Ovary (tissue), 9 donors: ENCODE measurements around the gene TRPV4. TPM values are rescaled to one million over a fixed set of nuclear protein-coding genes. Genes with fewer than 3 reads are reported as not detected.
A peak's percentile ranks its signal among the peaks of the same experiment; 100 is the strongest.

Experiments used
- DNase-seq, 5 donors: peaks; one replicate each; pipeline ENCODE4 v3.0.0-alpha.2; 2019 to 2020
- H3K27ac ChIP-seq, 2 donors: fragments of 200-600 bp; one replicate each; pipeline versions ENCODE4 v1.5.1 to v1.8.0; 2019 to 2022
- H3K27me3 ChIP-seq: fragments of 200-600 bp; one replicate; pipeline ENCODE4 v1.8.0; 2022
- H3K36me3 ChIP-seq: fragments of 200-600 bp; sonication (generic); one replicate; pipeline ENCODE4 v1.5.1; 2019
- H3K4me1 ChIP-seq: one replicate; pipeline ENCODE4 v1.8.1; 2013; ENCODE audit warnings: mild to moderate bottlenecking, moderate library complexity; ENCODE audit not compliant: insufficient read depth
- H3K4me3 ChIP-seq: fragments of 200-600 bp; sonication (generic); one replicate; pipeline ENCODE4 v1.5.1; 2017
- H3K9me3 ChIP-seq, 2 donors: fragments of 200-600 bp in 1 of 2; sonication (generic) in 1 of 2; one replicate each; pipeline versions ENCODE4 v1.5.1 to v1.8.1; 2013 to 2019; ENCODE audit warnings: mild to moderate bottlenecking in 1 of 2, moderate library complexity in 1 of 2
- CTCF ChIP-seq, 3 donors: fragments of 450-650 bp in 2 of 3; fragments of 200-600 bp in 1 of 3; IDR thresholded peaks; one replicate each; pipeline versions ENCODE4 v1.5.1 to v1.8.0; 2016 to 2022; ENCODE audit warnings: antibody characterized with exemption in 3 of 3, mild to moderate bottlenecking in 1 of 3
- EP300 ChIP-seq: sonication (generic); formaldehyde crosslinking; IDR thresholded peaks from one replicate; pipeline ENCODE4 v1.6.1; 2017; ENCODE audit warnings: antibody characterized with exemption
- POLR2A ChIP-seq: fragments of 450-650 bp; IDR thresholded peaks from one replicate; pipeline ENCODE4 v1.6.1; 2017; ENCODE audit warnings: antibody characterized with exemption, mild to moderate bottlenecking, moderate library complexity
- WGBS, 3 donors: extraction: QIAGEN DNeasy Blood & Tissue Kit in 1 of 3; methylation state at CpG; one replicate each; pipeline versions ENCODE4 v1.1.5 to v1.1.7; 2013 to 2017; 5-methylcytosine and 5-hydroxymethylcytosine counted together
- intact Hi-C, 4 donors: fragments of 100-400 bp; cut with DNase I; formaldehyde crosslinking; loops; one replicate each; pipeline versions ENCODE4 v1.11.0 to v1.15.1; 2022 to 2023
- polyA plus RNA-seq, 2 donors: library from polyadenylated mRNA; stranded (reverse); fragments of 200-250 nt in 1 of 2; fragments of 350-450 nt in 1 of 2; fragmentation: Illumina TruSeq in 1 of 2; extraction: RNeasy Lipid Tissue Mini Kit (QIAGEN cat#74804) in 1 of 2; gene quantifications; one replicate each; pipeline ENCODE4 v1.2.3, GENCODE V29; 2013 to 2014
- total RNA-seq, 7 donors: library from RNA; depleted of rRNA in 2 of 7; stranded (reverse); fragments of >200 nt in 2 of 7; fragmentation: NEBNext Ultra II Directional in 3 of 7; extraction: Animal tissue kit (Norgen Biotek cat#: 25700) in 3 of 7; gene quantifications; one replicate each; pipeline versions ENCODE4 v1.1.0 to v1.2.4, GENCODE V29; 2016 to 2023
- donor health status: DM: no; HTN: no; CAD: no; lungs with moderate emphysema.
- donor health status: DM: no; HTN: no; CAD: no.
- donor health status: Bipolar disorder and iron deficiency.
- donor health status: DM: yes; HTN: yes; CAD: no.
- donor health status: DM: no; HTN: no; CAD: no.
- donor health status: DM: yes; HTN: yes; CAD: no.

TRPV4 gene
- total and polyA plus RNA-seq, 9 donors = 0.12 to 2.4 (median 0.49) TPM; not detected in 1

GRCh38 chr12:109737126-109737525 is 96.1 kb downstream of the TRPV4 start:
- peaks cover 2% of the 10 kb centered on the region for H3K4me1 ChIP-seq
- no peaks in the 10 kb centered on the region for H3K36me3 ChIP-seq
- no peak overlapping the region for H3K4me3 ChIP-seq
- TF ChIP-seq EP300 = no peak
- TF ChIP-seq POLR2A = no peak
- TF ChIP-seq CTCF (IDR thresholded peaks at IDR 0.05) = no peak
- intact Hi-C loops = no loop called here
- 30 to 53% (median 38%) methylated on average over 1 of the region's 1 CpG for WGBS, 3 donors
- no peaks in the 10 kb centered on the region for H3K9me3 ChIP-seq
- H3K27me3 ChIP-seq = no peaks in the 10 kb centered on the region
- DNase-seq = peak in 4 of 5 donors; percentile 12 to 26 (median 16)
- no peak overlapping the region for H3K27ac ChIP-seq

GRCh38 chr12:109736552-109737108 is 96.6 kb downstream of the TRPV4 start:
- 44 to 53% (median 48%) methylated on average over 12 of the region's 12 CpGs for WGBS, 3 donors
- peak in 4 of 5 donors; percentile 29 to 53 (median 36) for DNase-seq
- Histone ChIP-seq H3K4me1 (peaks cover 2% of the 10 kb centered on the region), H3K4me3 (no peak overlapping the region), H3K27ac (no peak overlapping the region), H3K36me3 (no peaks in the 10 kb centered on the region), H3K27me3 (no peaks in the 10 kb centered on the region), H3K9me3 (no peaks in the 10 kb centered on the region)
- intact Hi-C loops = no loop called here
- TF ChIP-seq POLR2A (no peak), EP300 (no peak), CTCF (IDR thresholded peaks at IDR 0.05) (no peak)

- Histone ChIP-seq H3K27ac (no peak overlapping the region), H3K9me3 (no peaks in the 10 kb centered on the region), H3K36me3 (no peaks in the 10 kb centered on the region), H3K4me3 (no peak overlapping the region), H3K4me1 (peaks cover 2% of the 10 kb centered on the region), H3K27me3 (no peaks in the 10 kb centered on the region)
- WGBS, 3 donors = 68 to 77% (median 76%) methylated on average over 9 of the region's 9 CpGs
- intact Hi-C loops = no loop called here
- TF ChIP-seq CTCF (IDR thresholded peaks at IDR 0.05) (no peak), EP300 (no peak), POLR2A (no peak)
- DNase-seq = peak in 4 of 5 donors; percentile 13 to 28 (median 14)
Measured at GRCh38 chr12:109735825-109736551, 97.2 kb downstream of the TRPV4 start.

GRCh38 chr12:109735051-109735521 is 98.1 kb downstream of the TRPV4 start:
- Histone ChIP-seq H3K4me1 (peaks cover 2% of the 10 kb centered on the region), H3K36me3 (no peaks in the 10 kb centered on the region), H3K4me3 (no peak overlapping the region), H3K27ac (no peak overlapping the region), H3K9me3 (no peaks in the 10 kb centered on the region), H3K27me3 (no peaks in the 10 kb centered on the region)
- 78 to 83% (median 82%) methylated on average over 12 of the region's 12 CpGs for WGBS, 3 donors
- TF ChIP-seq POLR2A (no peak), EP300 (no peak), CTCF (IDR thresholded peaks at IDR 0.05) (no peak)
- intact Hi-C loops = no loop called here
- DNase-seq = peak in 3 of 5 donors; percentile 6 to 15 (median 10)
